ENCODE data around the gene UQCRC2.

The UQCRC2 gene

DNA sequence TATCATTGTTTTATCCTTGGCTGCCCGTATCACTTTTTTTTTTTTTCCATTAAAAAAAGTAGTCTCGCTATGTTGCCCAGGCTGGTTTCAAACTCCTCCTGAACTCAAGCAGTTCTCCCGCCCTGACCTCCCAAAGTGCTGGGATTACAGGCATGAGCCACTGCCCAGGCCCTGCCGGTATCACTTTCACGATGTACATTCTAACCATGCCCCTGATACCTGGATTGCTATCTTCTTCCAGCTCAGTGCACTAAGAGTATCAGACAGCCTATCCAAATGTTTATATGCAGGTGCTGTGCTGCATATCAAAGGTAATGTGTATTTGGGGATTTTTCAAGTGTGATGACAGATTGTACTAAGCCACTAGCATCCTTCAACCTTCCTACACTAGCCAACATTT, 69.0 kb downstream of the UQCRC2 start:
- Histone ChIP-seq H3K27ac (ENCODE audit: extremely low read depth, low read depth, low read length) (no peak overlapping the region), H3K36me3 (ENCODE audit: control insufficient read depth in 2 of 2, insufficient read depth in 1 of 2, low read length in 2 of 2) (no peaks in the 10 kb centered on the region), H3K4me3 (ENCODE audit: low read depth, low read length) (no peak overlapping the region), H3K4me1 (ENCODE audit: control insufficient read depth, insufficient read depth, low read length) (peaks cover 21% of the 10 kb centered on the region), H3K9me3 (ENCODE audit: control insufficient read depth, insufficient read depth, low read depth, low read length) (no peaks in the 10 kb centered on the region)
- ChIA-PET CTCF (no interaction called here), POLR2A (no interaction called here)
- TF ChIP-seq SP2 (tag by site-specific recombination; IDR thresholded peaks at IDR 0.05) = no peak
- TF ChIP-seq, protein P1, sequence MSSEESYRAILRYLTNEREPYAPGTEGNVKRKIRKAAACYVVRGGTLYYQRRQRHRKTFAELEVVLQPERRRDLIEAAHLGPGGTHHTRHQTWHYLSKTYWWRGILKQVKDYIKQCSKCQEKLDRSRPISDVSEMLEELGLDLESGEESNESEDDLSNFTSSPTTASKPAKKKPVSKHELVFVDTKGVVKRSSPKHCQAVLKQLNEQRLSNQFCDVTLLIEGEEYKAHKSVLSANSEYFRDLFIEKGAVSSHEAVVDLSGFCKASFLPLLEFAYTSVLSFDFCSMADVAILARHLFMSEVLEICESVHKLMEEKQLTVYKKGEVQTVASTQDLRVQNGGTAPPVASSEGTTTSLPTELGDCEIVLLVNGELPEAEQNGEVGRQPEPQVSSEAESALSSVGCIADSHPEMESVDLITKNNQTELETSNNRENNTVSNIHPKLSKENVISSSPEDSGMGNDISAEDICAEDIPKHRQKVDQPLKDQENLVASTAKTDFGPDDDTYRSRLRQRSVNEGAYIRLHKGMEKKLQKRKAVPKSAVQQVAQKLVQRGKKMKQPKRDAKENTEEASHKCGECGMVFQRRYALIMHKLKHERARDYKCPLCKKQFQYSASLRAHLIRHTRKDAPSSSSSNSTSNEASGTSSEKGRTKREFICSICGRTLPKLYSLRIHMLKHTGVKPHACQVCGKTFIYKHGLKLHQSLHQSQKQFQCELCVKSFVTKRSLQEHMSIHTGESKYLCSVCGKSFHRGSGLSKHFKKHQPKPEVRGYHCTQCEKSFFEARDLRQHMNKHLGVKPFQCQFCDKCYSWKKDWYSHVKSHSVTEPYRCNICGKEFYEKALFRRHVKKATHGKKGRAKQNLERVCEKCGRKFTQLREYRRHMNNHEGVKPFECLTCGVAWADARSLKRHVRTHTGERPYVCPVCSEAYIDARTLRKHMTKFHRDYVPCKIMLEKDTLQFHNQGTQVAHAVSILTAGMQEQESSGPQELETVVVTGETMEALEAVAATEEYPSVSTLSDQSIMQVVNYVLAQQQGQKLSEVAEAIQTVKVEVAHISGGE (tag by site-specific recombination; conservative IDR thresholded peaks at IDR 0.05; ENCODE audit: low read depth) = no peak
- TF ChIP-seq ZNF596 (tag by site-specific recombination; IDR thresholded peaks at IDR 0.05) = no peak
- TF ChIP-seq RBAK (tag by site-specific recombination; IDR thresholded peaks at IDR 0.05) = no peak
- TF ChIP-seq, protein P2, sequence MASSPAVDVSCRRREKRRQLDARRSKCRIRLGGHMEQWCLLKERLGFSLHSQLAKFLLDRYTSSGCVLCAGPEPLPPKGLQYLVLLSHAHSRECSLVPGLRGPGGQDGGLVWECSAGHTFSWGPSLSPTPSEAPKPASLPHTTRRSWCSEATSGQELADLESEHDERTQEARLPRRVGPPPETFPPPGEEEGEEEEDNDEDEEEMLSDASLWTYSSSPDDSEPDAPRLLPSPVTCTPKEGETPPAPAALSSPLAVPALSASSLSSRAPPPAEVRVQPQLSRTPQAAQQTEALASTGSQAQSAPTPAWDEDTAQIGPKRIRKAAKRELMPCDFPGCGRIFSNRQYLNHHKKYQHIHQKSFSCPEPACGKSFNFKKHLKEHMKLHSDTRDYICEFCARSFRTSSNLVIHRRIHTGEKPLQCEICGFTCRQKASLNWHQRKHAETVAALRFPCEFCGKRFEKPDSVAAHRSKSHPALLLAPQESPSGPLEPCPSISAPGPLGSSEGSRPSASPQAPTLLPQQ (tag by site-specific recombination; IDR thresholded peaks at IDR 0.05) = no peak
- no peak for TF ChIP-seq HOXA7 (CRISPR knock-in tag; IDR thresholded peaks at IDR 0.05; ENCODE audit: borderline replicate concordance)
- no peak for TF ChIP-seq ZNF155 (tag by site-specific recombination; IDR thresholded peaks at IDR 0.05)
- TF ChIP-seq ZNF600 (tag by site-specific recombination; IDR thresholded peaks at IDR 0.05) = 0 out of 2 replicates have a peak, but pooled peaks have one; percentile 26
- no peak for TF ChIP-seq ZNF555 (tag by site-specific recombination; conservative IDR thresholded peaks at IDR 0.05)
- TF ChIP-seq ZBTB17 (tag by site-specific recombination; IDR thresholded peaks at IDR 0.05) = peak; percentile 46; the same call in 1 of the 2 replicates
- TF ChIP-seq ZNF423 (tag by site-specific recombination; IDR thresholded peaks at IDR 0.05) = no peak

DNA sequence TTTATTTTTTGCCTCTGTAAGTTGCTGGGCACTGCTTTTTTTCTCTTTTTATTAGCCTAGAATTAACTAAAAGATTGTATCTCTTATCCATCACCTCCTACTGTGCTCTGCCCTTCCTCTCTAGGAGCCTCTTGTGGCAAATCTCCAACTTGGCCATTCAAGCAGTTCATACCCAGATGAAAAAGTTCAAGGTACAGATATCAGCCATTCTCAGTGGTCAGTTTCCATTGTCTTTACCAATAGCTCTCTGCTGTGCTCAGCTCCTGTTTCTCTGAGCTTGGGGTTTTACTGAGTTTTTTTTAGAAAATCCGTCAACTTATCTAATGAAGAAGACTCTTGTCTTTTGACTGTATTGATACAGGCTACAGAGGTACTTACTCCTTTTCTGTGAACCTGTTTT, 70.3 kb downstream of the UQCRC2 start:
- no peaks in the 10 kb centered on the region for H3K9me3 ChIP-seq (ENCODE audit: control insufficient read depth, insufficient read depth, low read depth, low read length)
- ChIA-PET CTCF (interaction anchor here (0.6 kb wide), 1 partner anchor 165 kb away, joined by 3 read pairs; no protein-coding TSS in a partner anchor), POLR2A (no interaction called here)
- H3K36me3 ChIP-seq (ENCODE audit: control insufficient read depth in 2 of 2, insufficient read depth in 1 of 2, low read length in 2 of 2) = no peaks in the 10 kb centered on the region
- no peak overlapping the region for H3K4me3 ChIP-seq (ENCODE audit: low read depth, low read length)
- H3K4me1 ChIP-seq (ENCODE audit: control insufficient read depth, insufficient read depth, low read length) = peaks cover 20% of the 10 kb centered on the region
- no peak overlapping the region for H3K27ac ChIP-seq (ENCODE audit: extremely low read depth, low read depth, low read length)
- TF ChIP-seq ZBTB7A (tag by site-specific recombination; IDR thresholded peaks at IDR 0.05; ENCODE audit: low read depth) (no peak), ZNF621 (tag by site-specific recombination; IDR thresholded peaks at IDR 0.05) (no peak), ZNF169 (tag by site-specific recombination; IDR thresholded peaks at IDR 0.05) (no peak), ZNF600 (tag by site-specific recombination; IDR thresholded peaks at IDR 0.05) (no peak), ZNF843 (tag by site-specific recombination; IDR thresholded peaks at IDR 0.05) (no peak), ZNF558 (tag by site-specific recombination; IDR thresholded peaks at IDR 0.05) (no peak), ZNF529 (tag by site-specific recombination; IDR thresholded peaks at IDR 0.05; ENCODE audit: insufficient replicate concordance) (no peak), OVOL3 (tag by site-specific recombination; IDR thresholded peaks at IDR 0.05) (no peak), ZNF768 (tag by site-specific recombination; IDR thresholded peaks at IDR 0.05) (no peak), ZBTB21 (tag by site-specific recombination; IDR thresholded peaks at IDR 0.05) (no peak), ZNF660 (tag by site-specific recombination; IDR thresholded peaks at IDR 0.05) (no peak), SP2 (tag by site-specific recombination; IDR thresholded peaks at IDR 0.05) (no peak), ZNF24 (tag by site-specific recombination; IDR thresholded peaks at IDR 0.05) (no peak), ZXDB (tag by site-specific recombination; IDR thresholded peaks at IDR 0.05) (no peak), ZNF416 (tag by site-specific recombination; IDR thresholded peaks at IDR 0.05) (no peak), ZNF132 (tag by site-specific recombination; IDR thresholded peaks at IDR 0.05; ENCODE audit: borderline replicate concordance) (no peak)
- TF ChIP-seq, protein P3, sequence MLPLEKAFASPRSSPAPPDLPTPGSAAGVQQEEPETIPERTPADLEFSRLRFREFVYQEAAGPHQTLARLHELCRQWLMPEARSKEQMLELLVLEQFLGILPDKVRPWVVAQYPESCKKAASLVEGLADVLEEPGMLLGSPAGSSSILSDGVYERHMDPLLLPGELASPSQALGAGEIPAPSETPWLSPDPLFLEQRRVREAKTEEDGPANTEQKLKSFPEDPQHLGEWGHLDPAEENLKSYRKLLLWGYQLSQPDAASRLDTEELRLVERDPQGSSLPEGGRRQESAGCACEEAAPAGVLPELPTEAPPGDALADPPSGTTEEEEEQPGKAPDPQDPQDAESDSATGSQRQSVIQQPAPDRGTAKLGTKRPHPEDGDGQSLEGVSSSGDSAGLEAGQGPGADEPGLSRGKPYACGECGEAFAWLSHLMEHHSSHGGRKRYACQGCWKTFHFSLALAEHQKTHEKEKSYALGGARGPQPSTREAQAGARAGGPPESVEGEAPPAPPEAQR (tag by site-specific recombination; IDR thresholded peaks at IDR 0.05) = no peak
- TF ChIP-seq, protein P4, sequence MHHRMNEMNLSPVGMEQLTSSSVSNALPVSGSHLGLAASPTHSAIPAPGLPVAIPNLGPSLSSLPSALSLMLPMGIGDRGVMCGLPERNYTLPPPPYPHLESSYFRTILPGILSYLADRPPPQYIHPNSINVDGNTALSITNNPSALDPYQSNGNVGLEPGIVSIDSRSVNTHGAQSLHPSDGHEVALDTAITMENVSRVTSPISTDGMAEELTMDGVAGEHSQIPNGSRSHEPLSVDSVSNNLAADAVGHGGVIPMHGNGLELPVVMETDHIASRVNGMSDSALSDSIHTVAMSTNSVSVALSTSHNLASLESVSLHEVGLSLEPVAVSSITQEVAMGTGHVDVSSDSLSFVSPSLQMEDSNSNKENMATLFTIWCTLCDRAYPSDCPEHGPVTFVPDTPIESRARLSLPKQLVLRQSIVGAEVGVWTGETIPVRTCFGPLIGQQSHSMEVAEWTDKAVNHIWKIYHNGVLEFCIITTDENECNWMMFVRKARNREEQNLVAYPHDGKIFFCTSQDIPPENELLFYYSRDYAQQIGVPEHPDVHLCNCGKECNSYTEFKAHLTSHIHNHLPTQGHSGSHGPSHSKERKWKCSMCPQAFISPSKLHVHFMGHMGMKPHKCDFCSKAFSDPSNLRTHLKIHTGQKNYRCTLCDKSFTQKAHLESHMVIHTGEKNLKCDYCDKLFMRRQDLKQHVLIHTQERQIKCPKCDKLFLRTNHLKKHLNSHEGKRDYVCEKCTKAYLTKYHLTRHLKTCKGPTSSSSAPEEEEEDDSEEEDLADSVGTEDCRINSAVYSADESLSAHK (tag by site-specific recombination; IDR thresholded peaks at IDR 0.05) = no peak
